CD1c-positive myeloid dendritic cell (primary cell): ENCODE data around the gene ICAM3.

Experiments
- DNase-seq: peaks from one replicate; pipeline ENCODE4 v3.0.0-alpha.2; 2016; ENCODE audit errors: extremely low spot score

The ICAM3 gene

DNA sequence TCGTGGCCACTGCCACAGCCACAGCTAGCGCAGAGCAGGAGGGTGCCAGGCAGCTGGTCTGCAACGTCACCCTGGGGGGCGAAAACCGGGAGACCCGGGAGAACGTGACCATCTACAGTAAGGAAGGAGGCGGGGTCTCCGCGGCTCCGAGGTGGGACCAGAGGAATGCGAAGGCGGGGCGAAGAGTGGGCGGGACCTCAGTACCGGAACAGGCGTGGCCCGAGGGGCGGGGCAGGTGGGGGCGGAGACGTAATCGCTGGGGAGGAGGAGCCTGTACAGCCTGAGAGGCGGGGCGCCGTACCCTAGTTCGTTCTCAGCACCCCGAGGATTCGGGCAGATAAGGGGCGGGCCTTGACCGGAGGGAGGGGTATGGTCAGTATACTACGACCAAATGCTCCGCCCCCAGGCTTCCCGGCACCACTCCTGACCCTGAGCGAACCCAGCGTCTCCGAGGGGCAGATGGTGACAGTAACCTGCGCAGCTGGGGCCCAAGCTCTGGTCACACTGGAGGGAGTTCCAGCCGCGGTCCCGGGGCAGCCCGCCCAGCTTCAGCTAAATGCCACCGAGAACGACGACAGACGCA lies 47.1 kb downstream of the ICAM3 start:
- DNase-seq = peak; percentile 92

DNA sequence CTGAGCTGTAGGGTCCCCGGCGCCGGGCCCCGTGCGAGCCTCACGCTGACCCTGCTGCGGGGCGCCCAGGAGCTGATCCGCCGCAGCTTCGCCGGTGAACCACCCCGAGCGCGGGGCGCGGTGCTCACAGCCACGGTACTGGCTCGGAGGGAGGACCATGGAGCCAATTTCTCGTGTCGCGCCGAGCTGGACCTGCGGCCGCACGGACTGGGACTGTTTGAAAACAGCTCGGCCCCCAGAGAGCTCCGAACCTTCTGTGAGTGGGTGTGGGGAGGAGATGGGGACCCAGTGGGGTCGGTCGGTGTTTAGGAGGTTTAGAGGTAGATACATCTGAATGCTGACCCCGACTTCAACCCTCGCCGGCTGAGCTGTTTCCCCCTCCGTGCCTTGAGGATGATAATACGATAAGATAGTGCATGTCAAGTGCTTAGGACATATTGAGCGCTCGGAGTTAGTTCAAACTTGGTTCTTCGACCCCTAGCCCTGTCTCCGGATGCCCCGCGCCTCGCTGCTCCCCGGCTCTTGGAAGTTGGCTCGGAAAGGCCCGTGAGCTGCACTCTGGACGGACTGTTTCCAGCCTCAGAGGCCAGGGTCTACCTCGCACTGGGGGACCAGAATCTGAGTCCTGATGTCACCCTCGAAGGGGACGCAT lies 47.7 kb downstream of the ICAM3 start:
- no peak for DNase-seq

GRCh38 chr19:10290876-10291553 lies 48.4 kb downstream of the ICAM3 start:
- peak; percentile 88 for DNase-seq

- no peak for DNase-seq
Observed at GRCh38 chr19:10290357-10290875, 49.0 kb downstream of the ICAM3 start.

- DNase-seq = no peak
Observed at GRCh38 chr19:10289836-10290356, 49.5 kb downstream of the ICAM3 start, which contains the start of gene ICAM5. ICAM5 (plus strand) TSS chr19:10289952; CDS start chr19:10290044, 92 bp downstream.

- DNase-seq = peak; percentile 89
Observed at GRCh38 chr19:10289167-10289835, 50.1 kb downstream of the ICAM3 start.

DNA sequence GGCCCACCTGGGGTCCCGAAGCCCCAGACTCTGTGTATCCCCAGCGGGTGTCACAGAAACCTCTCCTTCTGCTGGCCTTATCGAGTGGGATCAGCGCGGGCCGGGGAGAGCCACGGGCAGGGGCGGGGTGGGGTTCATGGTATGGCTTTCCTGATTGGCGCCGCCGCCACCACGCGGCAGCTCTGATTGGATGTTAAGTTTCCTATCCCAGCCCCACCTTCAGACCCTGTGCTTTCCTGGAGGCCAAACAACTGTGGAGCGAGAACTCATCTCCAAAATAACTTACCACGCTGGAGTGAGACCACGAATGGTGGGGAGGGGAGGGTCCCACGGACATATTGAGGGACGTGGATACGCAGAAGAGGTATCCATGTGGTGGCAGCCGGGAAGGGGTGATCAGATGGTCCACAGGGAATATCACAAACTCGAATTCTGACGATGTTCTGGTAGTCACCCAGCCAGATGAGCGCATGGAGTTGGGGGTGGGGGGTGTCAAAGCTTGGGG lies 50.7 kb downstream of the ICAM3 start:
- DNase-seq = no peak

DNA sequence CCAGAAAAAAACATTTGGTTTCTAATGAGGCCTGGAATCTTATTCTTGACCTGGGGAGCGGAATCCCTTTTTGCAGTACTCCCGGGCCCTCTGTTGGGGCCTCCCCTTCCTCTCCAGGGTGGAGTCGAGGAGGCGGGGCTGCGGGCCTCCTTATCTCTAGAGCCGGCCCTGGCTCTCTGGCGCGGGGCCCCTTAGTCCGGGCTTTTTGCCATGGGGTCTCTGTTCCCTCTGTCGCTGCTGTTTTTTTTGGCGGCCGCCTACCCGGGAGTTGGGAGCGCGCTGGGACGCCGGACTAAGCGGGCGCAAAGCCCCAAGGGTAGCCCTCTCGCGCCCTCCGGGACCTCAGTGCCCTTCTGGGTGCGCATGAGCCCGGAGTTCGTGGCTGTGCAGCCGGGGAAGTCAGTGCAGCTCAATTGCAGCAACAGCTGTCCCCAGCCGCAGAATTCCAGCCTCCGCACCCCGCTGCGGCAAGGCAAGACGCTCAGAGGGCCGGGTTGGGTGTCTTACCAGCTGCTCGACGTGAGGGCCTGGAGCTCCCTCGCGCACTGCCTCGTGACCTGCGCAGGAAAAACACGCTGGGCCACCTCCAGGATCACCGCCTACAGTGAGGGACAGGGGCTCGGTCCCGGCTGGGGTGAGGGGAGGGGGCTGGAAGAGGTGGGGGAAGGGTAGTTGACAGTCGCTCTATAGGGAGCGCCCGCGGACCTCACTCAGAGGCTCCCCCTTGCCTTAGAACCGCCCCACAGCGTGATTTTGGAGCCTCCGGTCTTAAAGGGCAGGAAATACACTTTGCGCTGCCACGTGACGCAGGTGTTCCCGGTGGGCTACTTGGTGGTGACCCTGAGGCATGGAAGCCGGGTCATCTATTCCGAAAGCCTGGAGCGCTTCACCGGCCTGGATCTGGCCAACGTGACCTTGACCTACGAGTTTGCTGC lies 52.4 kb downstream of the ICAM3 start, which contains the start of gene ICAM4:
TSS of gene ICAM4 (plus strand) at position 153 of the 935 bp plus-strand sequence. CDS start at position 211, 58 bp downstream.
- DNase-seq = peak; percentile 68

DNA sequence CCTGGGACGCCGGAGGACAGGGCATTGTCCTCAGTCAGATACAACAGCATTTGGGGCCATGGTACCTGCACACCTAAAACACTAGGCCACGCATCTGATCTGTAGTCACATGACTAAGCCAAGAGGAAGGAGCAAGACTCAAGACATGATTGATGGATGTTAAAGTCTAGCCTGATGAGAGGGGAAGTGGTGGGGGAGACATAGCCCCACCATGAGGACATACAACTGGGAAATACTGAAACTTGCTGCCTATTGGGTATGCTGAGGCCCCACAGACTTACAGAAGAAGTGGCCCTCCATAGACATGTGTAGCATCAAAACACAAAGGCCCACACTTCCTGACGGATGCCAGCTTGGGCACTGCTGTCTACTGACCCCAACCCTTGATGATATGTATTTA lies 54.0 kb downstream of the ICAM3 start:
- DNase-seq = no peak

- no peak for DNase-seq
Observed at GRCh38 chr19:10284960-10285278, 54.5 kb downstream of the ICAM3 start.

DNA sequence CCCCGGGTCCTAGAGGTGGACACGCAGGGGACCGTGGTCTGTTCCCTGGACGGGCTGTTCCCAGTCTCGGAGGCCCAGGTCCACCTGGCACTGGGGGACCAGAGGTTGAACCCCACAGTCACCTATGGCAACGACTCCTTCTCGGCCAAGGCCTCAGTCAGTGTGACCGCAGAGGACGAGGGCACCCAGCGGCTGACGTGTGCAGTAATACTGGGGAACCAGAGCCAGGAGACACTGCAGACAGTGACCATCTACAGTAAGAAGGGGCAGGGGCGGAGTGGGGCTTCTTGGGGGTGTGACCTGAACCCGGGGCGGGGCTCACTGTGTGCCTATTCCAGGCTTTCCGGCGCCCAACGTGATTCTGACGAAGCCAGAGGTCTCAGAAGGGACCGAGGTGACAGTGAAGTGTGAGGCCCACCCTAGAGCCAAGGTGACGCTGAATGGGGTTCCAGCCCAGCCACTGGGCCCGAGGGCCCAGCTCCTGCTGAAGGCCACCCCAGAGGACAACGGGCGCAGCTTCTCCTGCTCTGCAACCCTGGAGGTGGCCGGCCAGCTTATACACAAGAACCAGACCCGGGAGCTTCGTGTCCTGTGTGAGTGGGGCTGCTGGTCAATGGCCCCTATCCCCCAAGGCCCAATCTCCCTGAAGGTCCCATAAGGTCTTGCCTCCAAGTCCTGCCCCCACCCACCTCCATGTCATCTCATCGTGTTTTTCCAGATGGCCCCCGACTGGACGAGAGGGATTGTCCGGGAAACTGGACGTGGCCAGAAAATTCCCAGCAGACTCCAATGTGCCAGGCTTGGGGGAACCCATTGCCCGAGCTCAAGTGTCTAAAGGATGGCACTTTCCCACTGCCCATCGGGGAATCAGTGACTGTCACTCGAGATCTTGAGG lies 55.1 kb downstream of the ICAM3 start:
- no peak for DNase-seq
